IPS-NIHi7 (cell line): ENCODE data around the gene OR5M11.
A peak's percentile ranks its signal among the peaks of the same experiment; 100 is the strongest.
"Not testable (repeated sequence)": the region's sequence is repeated elsewhere in the genome, so short reads cannot be mapped to it uniquely, and the experiment has no call there.

Source experiments
- DNase-seq: peaks from one replicate; pipeline ENCODE4 v3.0.0; 2012; ENCODE audit warnings: mixed read lengths; ENCODE audit errors: extremely low spot score

Gene OR5M11

GRCh38 chr11:56543157-56543556 is at the start of gene OR5M11:
Gene OR5M11 (minus strand): TSS chr11:56543257. CDS start chr11:56543257, 0 bp downstream.
- DNase-seq = no peak

- DNase-seq = not testable (repeated sequence)
These were observed 49.1 kb upstream of the OR5M11 start for GRCh38 chr11:56592088-56592717.

GRCh38 chr11:56577621-56578020 is 34.6 kb upstream of the OR5M11 start, which contains the start of gene OR5M10:
Gene OR5M10 (minus strand): TSS chr11:56577721. CDS start chr11:56577721, 0 bp downstream.
- DNase-seq = no peak

GRCh38 chr11:56558574-56558973 is 15.5 kb upstream of the OR5M11 start:
- no peak for DNase-seq

- not testable (repeated sequence) for DNase-seq
These were observed 11.6 kb upstream of the OR5M11 start for GRCh38 chr11:56554691-56555090.

GRCh38 chr11:56545531-56545930 is 2.5 kb upstream of the OR5M11 start:
- DNase-seq = no peak

- DNase-seq = no peak
These were observed 682 bp upstream of the OR5M11 start for GRCh38 chr11:56543739-56544138.

GRCh38 chr11:56533054-56533740 is 9.9 kb downstream of the OR5M11 start:
- DNase-seq = no peak

GRCh38 chr11:56531856-56532255 is 11.2 kb downstream of the OR5M11 start:
- DNase-seq = no peak

- peak; percentile 23 for DNase-seq
These were observed 21.0 kb downstream of the OR5M11 start for GRCh38 chr11:56522008-56522407.

GRCh38 chr11:56513280-56513679 is 29.8 kb downstream of the OR5M11 start:
- no peak for DNase-seq

- DNase-seq = no peak
These were observed 33.6 kb downstream of the OR5M11 start for GRCh38 chr11:56509439-56509838.

GRCh38 chr11:56497010-56497409 is 46.0 kb downstream of the OR5M11 start:
- no peak for DNase-seq

- no peak for DNase-seq
These were observed 47.9 kb downstream of the OR5M11 start for GRCh38 chr11:56495117-56495516.
